ENCODE measurements around the gene LRMDA.

DNA sequence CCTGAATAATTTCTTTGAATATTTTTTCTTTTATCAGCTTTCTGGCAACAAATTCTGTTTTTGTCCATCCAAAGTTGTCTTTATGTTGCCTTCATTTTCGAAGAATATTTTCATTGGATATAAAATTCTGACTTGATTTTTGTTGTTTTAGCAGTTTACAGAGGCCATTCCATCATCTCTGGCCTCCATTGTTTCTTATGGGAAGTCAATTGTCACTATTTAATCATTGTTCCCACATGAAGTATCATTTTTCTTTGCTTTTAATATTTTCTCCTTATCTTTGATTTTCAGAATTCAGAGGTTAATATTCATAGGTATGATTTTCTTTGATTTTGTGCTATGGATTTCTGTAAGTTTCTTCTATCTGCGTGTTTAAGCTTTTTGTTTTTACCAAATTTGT is 512.6 kb downstream of the LRMDA start:
- TF ChIP-seq CTCF (IDR thresholded peaks at IDR 0.05): no peak
- no peak for TF ChIP-seq POLR2A (IDR thresholded peaks at IDR 0.05)

Measured in body of pancreas (tissue), 4 donors.